ENCODE data around the gene CMBL. TPM values are rescaled to one million over a fixed set of nuclear protein-coding genes. Genes with fewer than 3 reads are reported as not detected.
"Not testable (repeated sequence)": the region's sequence is repeated elsewhere in the genome, so short reads cannot be mapped to it uniquely, and the experiment has no call there.

Gene CMBL
- total and polyA plus RNA-seq, 9 donors = 24.1 to 89.7 (median 74.4) TPM

DNA sequence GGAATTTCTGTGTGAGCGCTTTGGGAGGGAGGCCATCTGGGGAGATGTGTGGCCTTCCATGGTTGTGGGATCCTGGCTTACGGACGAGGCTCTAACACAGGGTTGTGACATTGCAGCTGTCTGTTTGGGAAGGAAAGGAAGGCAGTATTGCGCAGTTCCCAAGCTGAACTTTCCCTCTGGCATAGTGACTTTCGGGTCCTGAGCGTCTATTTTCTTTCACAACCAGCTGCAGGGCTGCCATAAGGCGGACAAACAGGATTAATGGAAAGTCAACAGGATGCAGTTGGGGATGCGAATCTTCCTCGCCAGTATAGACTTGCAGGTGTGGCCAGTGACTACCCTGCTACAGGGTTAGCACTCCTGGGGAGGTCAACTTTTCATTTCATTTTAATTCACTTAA is 31.7 kb downstream of the CMBL start:
- Histone ChIP-seq H3K27me3 (ENCODE audit: control insufficient read depth, insufficient read depth, low read length) (no peaks in the 10 kb centered on the region), H3K4me1 (ENCODE audit: control insufficient read depth, insufficient read depth, low read length) (peaks cover 2% of the 10 kb centered on the region), H3K36me3 (ENCODE audit: control insufficient read depth, insufficient read depth, low read length) (peaks cover 14% of the 10 kb centered on the region), H3K9me3 (replicated peaks; ENCODE audit: control insufficient read depth, low read depth, low read length) (no peaks in the 10 kb centered on the region), H3K4me3 (ENCODE audit: low read length) (no peak overlapping the region), H3K27ac (ENCODE audit: low read length) (no peak overlapping the region)
- DNase-seq = no peak
- 86% methylated on average over 7 of the region's 9 CpGs for WGBS (ENCODE audit: insufficient coverage)

GRCh38 chr5:10275460-10275859 is 32.2 kb downstream of the CMBL start:
- no peaks in the 10 kb centered on the region for H3K9me3 ChIP-seq (replicated peaks; ENCODE audit: control insufficient read depth, low read depth, low read length)
- 63% methylated on average over 6 of the region's 10 CpGs for WGBS (ENCODE audit: insufficient coverage)
- DNase-seq = no peak
- no peak overlapping the region for H3K4me3 ChIP-seq (ENCODE audit: low read length)
- no peaks in the 10 kb centered on the region for H3K27me3 ChIP-seq (ENCODE audit: control insufficient read depth, insufficient read depth, low read length)
- H3K27ac ChIP-seq (ENCODE audit: low read length) = no peak overlapping the region
- peaks cover 14% of the 10 kb centered on the region for H3K36me3 ChIP-seq (ENCODE audit: control insufficient read depth, insufficient read depth, low read length)
- H3K4me1 ChIP-seq (ENCODE audit: control insufficient read depth, insufficient read depth, low read length) = peaks cover 2% of the 10 kb centered on the region

DNA sequence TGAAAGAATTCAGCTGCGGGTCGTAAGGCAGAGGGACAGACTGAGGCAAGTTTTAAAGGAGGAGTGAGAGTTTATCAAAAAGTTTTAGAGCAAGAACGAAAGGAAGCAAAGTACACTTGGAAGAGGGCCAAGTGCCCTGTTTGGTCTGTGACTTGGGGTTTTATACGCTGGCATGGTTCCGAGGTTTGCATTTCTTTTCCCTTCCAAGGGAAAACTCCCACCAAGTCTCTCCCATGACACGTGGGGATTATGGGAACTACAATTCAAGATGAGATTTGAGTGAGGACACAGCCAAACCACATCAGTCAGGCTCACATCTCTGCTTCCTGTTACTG is 34.9 kb downstream of the CMBL start:
- H3K36me3 ChIP-seq (ENCODE audit: control insufficient read depth, insufficient read depth, low read length); H3K4me3 ChIP-seq (ENCODE audit: low read length); H3K27me3 ChIP-seq (ENCODE audit: control insufficient read depth, insufficient read depth, low read length); DNase-seq; H3K4me1 ChIP-seq (ENCODE audit: control insufficient read depth, insufficient read depth, low read length); H3K27ac ChIP-seq (ENCODE audit: low read length); H3K9me3 ChIP-seq (replicated peaks; ENCODE audit: control insufficient read depth, low read depth, low read length): not testable (repeated sequence)
- WGBS (ENCODE audit: insufficient coverage) = 78% methylated on average over 3 of the region's 6 CpGs

DNA sequence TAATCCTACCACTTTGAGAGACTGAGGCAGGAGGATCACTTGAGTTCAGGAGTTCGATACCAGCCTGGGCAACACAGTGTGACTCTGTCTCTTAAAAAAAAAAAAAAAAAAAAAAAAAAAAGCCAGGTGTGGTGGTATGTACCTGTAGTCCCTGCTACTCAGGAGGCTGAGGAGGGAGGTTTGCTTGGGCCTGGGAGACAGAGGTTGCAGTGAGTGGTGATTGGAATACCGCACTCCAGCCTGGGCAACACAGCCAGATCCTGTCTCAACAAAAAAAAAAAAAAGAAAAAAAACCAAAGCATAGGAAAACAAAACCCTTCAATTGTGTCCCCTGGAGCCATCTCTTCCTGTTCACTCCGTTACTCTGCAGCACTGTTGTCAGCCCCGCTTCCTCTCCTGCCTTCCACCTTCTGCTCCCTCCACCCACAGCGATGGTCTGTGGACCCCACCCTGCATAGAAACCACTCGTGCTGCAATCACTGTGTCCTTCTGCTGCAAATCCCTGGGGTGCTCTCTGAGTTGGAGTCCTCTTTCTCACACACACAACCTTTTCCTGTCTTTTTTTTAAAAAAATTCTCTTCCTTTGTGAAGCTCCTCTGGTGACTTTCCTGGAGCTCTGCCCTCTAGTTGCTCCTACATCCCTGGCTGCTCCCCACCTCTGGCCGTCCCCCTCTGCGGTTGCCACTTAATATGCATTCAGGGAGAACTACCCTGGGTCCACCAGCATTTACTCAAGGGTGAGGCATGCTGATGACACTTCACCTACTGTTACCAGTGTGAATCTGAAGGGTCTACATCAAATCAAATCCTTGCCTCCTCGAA is 35.4 kb downstream of the CMBL start:
- no peaks in the 10 kb centered on the region for H3K27me3 ChIP-seq (ENCODE audit: control insufficient read depth, insufficient read depth, low read length)
- DNase-seq = no peak
- WGBS (ENCODE audit: insufficient coverage) = 61% methylated on average over 7 of the region's 9 CpGs

DNA sequence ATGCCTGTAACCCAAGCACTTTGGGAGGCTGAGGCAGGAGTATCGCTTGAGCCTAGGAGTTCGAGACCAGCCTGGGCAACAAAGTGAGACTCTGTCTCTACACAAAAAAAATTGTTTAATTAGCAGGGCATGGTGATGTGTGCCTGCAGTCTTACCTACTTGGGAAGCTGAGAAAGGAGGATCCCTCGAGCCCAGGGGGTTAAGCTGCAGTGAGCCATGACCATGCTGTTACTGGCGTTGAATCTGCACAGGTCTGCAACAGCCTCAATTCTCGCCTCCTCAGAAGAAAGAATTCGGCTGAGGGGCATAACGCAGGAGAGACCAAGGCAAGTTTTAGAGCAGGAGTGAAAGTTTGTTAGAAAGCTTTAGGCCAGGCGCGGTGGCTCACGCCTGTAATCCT is 39.6 kb downstream of the CMBL start:
- 95% methylated on average over 8 of the region's 10 CpGs for WGBS (ENCODE audit: insufficient coverage)
- H3K27me3 ChIP-seq (ENCODE audit: control insufficient read depth, insufficient read depth, low read length) = no peaks in the 10 kb centered on the region
- no peaks in the 10 kb centered on the region for H3K9me3 ChIP-seq (replicated peaks; ENCODE audit: control insufficient read depth, low read depth, low read length)
- H3K27ac ChIP-seq (ENCODE audit: low read length) = no peak overlapping the region
- DNase-seq = no peak
- H3K4me3 ChIP-seq (ENCODE audit: low read length) = no peak overlapping the region
- H3K4me1 ChIP-seq (ENCODE audit: control insufficient read depth, insufficient read depth, low read length) = no peaks in the 10 kb centered on the region
- H3K36me3 ChIP-seq (ENCODE audit: control insufficient read depth, insufficient read depth, low read length) = peaks cover 17% of the 10 kb centered on the region

More for the DNA sequence above, 35.4 kb downstream of the CMBL start:
- Histone ChIP-seq H3K27ac (ENCODE audit: low read length) (no peak overlapping the region), H3K9me3 (replicated peaks; ENCODE audit: control insufficient read depth, low read depth, low read length) (no peaks in the 10 kb centered on the region), H3K36me3 (ENCODE audit: control insufficient read depth, insufficient read depth, low read length) (peaks cover 6% of the 10 kb centered on the region), H3K4me3 (ENCODE audit: low read length) (no peak overlapping the region), H3K4me1 (ENCODE audit: control insufficient read depth, insufficient read depth, low read length) (no peaks in the 10 kb centered on the region)

DNA sequence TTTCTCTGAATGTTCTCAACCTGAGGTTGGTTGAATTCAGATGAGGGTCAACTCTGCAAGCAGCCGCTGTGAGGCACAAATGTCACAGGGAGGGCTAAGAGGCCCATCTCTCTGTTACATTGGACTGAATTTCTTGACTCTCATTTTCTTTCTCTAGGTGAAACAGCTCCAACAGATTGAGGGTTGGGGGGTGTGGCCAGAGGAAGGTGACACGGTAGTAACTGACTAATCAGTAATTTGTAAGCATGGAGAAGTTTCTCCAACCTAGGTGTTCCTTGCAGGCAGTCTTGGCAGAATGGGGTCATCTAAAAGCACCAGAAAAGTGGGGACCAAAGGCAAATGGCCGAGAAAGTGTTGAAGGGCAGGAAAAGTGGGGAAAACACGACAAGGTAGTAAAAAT is 40.9 kb downstream of the CMBL start:
- no peaks in the 10 kb centered on the region for H3K4me1 ChIP-seq (ENCODE audit: control insufficient read depth, insufficient read depth, low read length)
- WGBS (ENCODE audit: insufficient coverage) = 79% methylated on average over 4 of the region's 4 CpGs
- no peak overlapping the region for H3K4me3 ChIP-seq (ENCODE audit: low read length)
- no peaks in the 10 kb centered on the region for H3K9me3 ChIP-seq (replicated peaks; ENCODE audit: control insufficient read depth, low read depth, low read length)
- H3K36me3 ChIP-seq (ENCODE audit: control insufficient read depth, insufficient read depth, low read length) = peaks cover 27% of the 10 kb centered on the region
- H3K27me3 ChIP-seq (ENCODE audit: control insufficient read depth, insufficient read depth, low read length) = no peaks in the 10 kb centered on the region
- no peak for DNase-seq
- no peak overlapping the region for H3K27ac ChIP-seq (ENCODE audit: low read length)

DNA sequence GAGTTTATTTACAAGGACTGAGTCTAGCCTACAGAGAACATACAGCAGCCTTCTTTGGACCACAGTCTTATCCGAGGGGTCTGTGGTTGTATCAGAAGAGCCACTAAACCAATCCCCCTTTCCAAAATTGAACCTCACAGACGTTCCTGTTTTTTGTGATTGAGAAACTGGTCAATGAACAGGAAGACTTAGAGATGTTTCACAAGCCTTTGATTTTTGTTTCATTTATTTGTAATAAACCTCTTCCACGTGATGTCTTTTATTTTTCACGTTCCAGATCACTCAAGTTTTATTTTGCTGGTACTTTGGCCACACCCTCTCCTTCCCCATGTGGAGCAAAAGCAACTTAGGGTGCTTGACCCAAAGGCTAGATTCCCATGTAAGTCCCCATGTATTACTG is 41.6 kb downstream of the CMBL start:
- H3K36me3 ChIP-seq (ENCODE audit: control insufficient read depth, insufficient read depth, low read length) = peaks cover 31% of the 10 kb centered on the region

DNA sequence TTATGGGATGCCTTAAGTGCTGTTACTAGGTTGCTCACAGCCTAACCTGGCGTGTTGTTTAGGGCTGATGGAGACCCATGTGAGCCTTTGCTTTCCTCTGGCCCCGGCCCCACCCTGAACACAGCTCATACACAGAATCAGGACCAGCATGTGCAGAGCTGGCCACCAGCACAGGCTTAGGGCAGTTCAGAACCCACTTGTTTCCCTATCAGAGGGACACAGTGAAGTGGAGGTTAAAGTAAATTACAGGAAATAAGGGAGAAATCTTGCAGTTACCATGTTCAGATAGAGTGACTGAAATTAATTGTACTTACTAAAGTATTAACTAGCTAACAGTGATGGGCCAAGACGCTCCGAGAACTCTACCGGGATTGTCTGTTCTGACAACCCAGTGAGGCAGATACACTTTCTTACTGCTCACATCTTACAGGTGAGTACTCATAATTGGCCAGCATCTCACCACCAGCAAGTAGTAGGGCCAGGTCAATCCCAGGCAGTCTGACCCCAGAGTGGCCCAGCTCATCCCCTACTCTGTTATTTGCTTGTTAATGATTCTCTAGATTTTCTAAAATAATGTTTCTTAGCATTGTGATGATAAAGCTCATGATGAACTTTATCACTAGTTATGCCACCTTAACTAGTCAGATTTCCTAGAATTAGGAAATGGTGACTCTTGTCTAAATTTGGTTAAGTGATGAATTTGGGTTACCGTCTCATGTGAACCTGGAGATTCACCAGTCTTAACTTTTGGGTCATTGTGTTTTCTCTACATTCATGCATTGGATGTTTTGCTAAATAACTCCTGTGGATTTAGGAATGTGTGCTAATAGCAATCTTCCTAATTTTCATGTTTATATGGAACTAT is 42.2 kb downstream of the CMBL start:
- H3K27me3 ChIP-seq (ENCODE audit: control insufficient read depth, insufficient read depth, low read length) = no peaks in the 10 kb centered on the region
- 88% methylated on average over 4 of the region's 6 CpGs for whole genome bisulfite sequencing (ENCODE audit: insufficient coverage)
- H3K9me3 ChIP-seq (replicated peaks; ENCODE audit: control insufficient read depth, low read depth, low read length) = no peaks in the 10 kb centered on the region
- no peak overlapping the region for H3K4me3 ChIP-seq (ENCODE audit: low read length)
- no peak overlapping the region for H3K27ac ChIP-seq (ENCODE audit: low read length)
- DNase-seq = no peak
- H3K4me1 ChIP-seq (ENCODE audit: control insufficient read depth, insufficient read depth, low read length) = no peaks in the 10 kb centered on the region
- peaks cover 37% of the 10 kb centered on the region for H3K36me3 ChIP-seq (ENCODE audit: control insufficient read depth, insufficient read depth, low read length)

More for the DNA sequence above, 41.6 kb downstream of the CMBL start:
- no peak overlapping the region for H3K4me3 ChIP-seq (ENCODE audit: low read length)
- no peak overlapping the region for H3K27ac ChIP-seq (ENCODE audit: low read length)
- H3K27me3 ChIP-seq (ENCODE audit: control insufficient read depth, insufficient read depth, low read length) = no peaks in the 10 kb centered on the region
- no peaks in the 10 kb centered on the region for H3K4me1 ChIP-seq (ENCODE audit: control insufficient read depth, insufficient read depth, low read length)
- WGBS (ENCODE audit: insufficient coverage) = no CpG with 5 or more reads among the region's 4 CpGs
- no peaks in the 10 kb centered on the region for H3K9me3 ChIP-seq (replicated peaks; ENCODE audit: control insufficient read depth, low read depth, low read length)
- DNase-seq = no peak

- Histone ChIP-seq H3K27me3 (ENCODE audit: control insufficient read depth, insufficient read depth, low read length) (no peaks in the 10 kb centered on the region), H3K4me1 (ENCODE audit: control insufficient read depth, insufficient read depth, low read length) (no peaks in the 10 kb centered on the region), H3K27ac (ENCODE audit: low read length) (no peak overlapping the region), H3K9me3 (replicated peaks; ENCODE audit: control insufficient read depth, low read depth, low read length) (no peaks in the 10 kb centered on the region), H3K4me3 (ENCODE audit: low read length) (no peak overlapping the region), H3K36me3 (ENCODE audit: control insufficient read depth, insufficient read depth, low read length) (peaks cover 45% of the 10 kb centered on the region)
- WGBS (ENCODE audit: insufficient coverage) = no CpG with 5 or more reads among the region's 3 CpGs
- no peak for DNase-seq
These were observed 43.1 kb downstream of the CMBL start for GRCh38 chr5:10264604-10265003.

GRCh38 chr5:10262995-10263394 is 44.7 kb downstream of the CMBL start:
- peaks cover 61% of the 10 kb centered on the region for H3K36me3 ChIP-seq (ENCODE audit: control insufficient read depth, insufficient read depth, low read length)
- WGBS (ENCODE audit: insufficient coverage) = 84% methylated on average over 7 of the region's 11 CpGs

More at GRCh38 chr5:10262995-10263394, 44.7 kb downstream of the CMBL start:
- Histone ChIP-seq H3K9me3 (replicated peaks; ENCODE audit: control insufficient read depth, low read depth, low read length) (no peaks in the 10 kb centered on the region), H3K4me3 (ENCODE audit: low read length) (no peak overlapping the region), H3K27me3 (ENCODE audit: control insufficient read depth, insufficient read depth, low read length) (no peaks in the 10 kb centered on the region), H3K4me1 (ENCODE audit: control insufficient read depth, insufficient read depth, low read length) (no peaks in the 10 kb centered on the region), H3K27ac (ENCODE audit: low read length) (no peak overlapping the region)
- DNase-seq = no peak

Data from muscle of leg (tissue), 11 donors.